ENCODE data around the gene MRNIP. TPM values are rescaled to one million over a fixed set of nuclear protein-coding genes. Genes with fewer than 3 reads are reported as not detected.

MRNIP gene
- total RNA-seq, 1 donor = 13.0 TPM

- DNase-seq (ENCODE audit: low read depth) = no peak
- no peak for TF ChIP-seq CTCF (IDR thresholded peaks at IDR 0.05; ENCODE audit: insufficient read depth, low read depth, low read length)
- H3K4me3 ChIP-seq (ENCODE audit: low read depth, low read length) = no peak overlapping the region
These were observed 3.7 kb upstream of the MRNIP start for GRCh38 chr5:179862296-179862695.

- no peak for DNase-seq (ENCODE audit: low read depth)
- no peak overlapping the region for H3K4me3 ChIP-seq (ENCODE audit: low read depth, low read length)
- no peak for TF ChIP-seq CTCF (IDR thresholded peaks at IDR 0.05; ENCODE audit: insufficient read depth, low read depth, low read length)
These were observed 1.7 kb upstream of the MRNIP start for GRCh38 chr5:179860301-179860700.

GRCh38 chr5:179858241-179858585 is 404 bp downstream of the MRNIP start:
- DNase-seq (ENCODE audit: low read depth) = peak; percentile 35
- no peak for TF ChIP-seq CTCF (IDR thresholded peaks at IDR 0.05; ENCODE audit: insufficient read depth, low read depth, low read length)
- H3K4me3 ChIP-seq (ENCODE audit: low read depth, low read length) = peak overlapping the region; percentile 87

DNA sequence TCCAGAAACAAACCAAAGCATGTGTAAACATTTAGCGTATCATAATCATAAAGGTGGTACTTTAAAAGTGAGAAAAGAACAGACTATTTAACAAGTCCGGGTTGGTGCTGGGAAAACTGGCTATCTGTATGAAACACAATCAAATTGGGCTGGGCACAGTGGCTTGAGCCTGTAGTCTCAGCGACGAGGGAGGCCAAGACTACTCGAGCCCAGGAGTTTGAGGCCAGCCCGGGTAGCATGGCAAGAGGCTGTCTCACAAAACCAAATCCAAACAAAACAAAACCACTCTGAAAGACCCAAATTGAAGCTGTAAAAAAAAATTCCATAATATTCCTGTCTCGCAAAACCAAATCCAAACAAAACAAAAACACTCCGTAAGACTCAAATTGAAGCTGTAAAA is 4.3 kb downstream of the MRNIP start:
- no peak for TF ChIP-seq CTCF (IDR thresholded peaks at IDR 0.05; ENCODE audit: insufficient read depth, low read depth, low read length)
- no peak for DNase-seq (ENCODE audit: low read depth)

GRCh38 chr5:179852993-179853547 is 5.5 kb downstream of the MRNIP start:
- no peak for TF ChIP-seq CTCF (IDR thresholded peaks at IDR 0.05; ENCODE audit: insufficient read depth, low read depth, low read length)
- no peak for DNase-seq (ENCODE audit: low read depth)
- no peak overlapping the region for H3K4me3 ChIP-seq (ENCODE audit: low read depth, low read length)

More for the DNA sequence above, 4.3 kb downstream of the MRNIP start:
- no peak overlapping the region for H3K4me3 ChIP-seq (ENCODE audit: low read depth, low read length)

- TF ChIP-seq CTCF (IDR thresholded peaks at IDR 0.05; ENCODE audit: insufficient read depth, low read depth, low read length) = no peak
- no peak for DNase-seq (ENCODE audit: low read depth)
- H3K4me3 ChIP-seq (ENCODE audit: low read depth, low read length) = no peak overlapping the region
These were observed 17.0 kb downstream of the MRNIP start for GRCh38 chr5:179841621-179842020.

- peak; percentile 14 for DNase-seq (ENCODE audit: low read depth)
- TF ChIP-seq CTCF (IDR thresholded peaks at IDR 0.05; ENCODE audit: insufficient read depth, low read depth, low read length) = no peak
- H3K4me3 ChIP-seq (ENCODE audit: low read depth, low read length) = no peak overlapping the region
These were observed 17.9 kb downstream of the MRNIP start for GRCh38 chr5:179840766-179841165.
